NCI-H146 treated with DMSO at 0.1 percent for 48 hours (cell line): ENCODE data around the gene ERGIC2.
A peak's percentile ranks its signal among the peaks of the same experiment; 100 is the strongest.
"Not testable (repeated sequence)": the region's sequence is repeated elsewhere in the genome, so short reads cannot be mapped to it uniquely, and the experiment has no call there.

ENCODE experiments used
- DNase-seq: peaks from one replicate; lab custom pipeline; 2025; ENCODE audit not compliant: unreplicated experiment; lab: John Stamatoyannopoulos, UW

Gene ERGIC2, protein sequence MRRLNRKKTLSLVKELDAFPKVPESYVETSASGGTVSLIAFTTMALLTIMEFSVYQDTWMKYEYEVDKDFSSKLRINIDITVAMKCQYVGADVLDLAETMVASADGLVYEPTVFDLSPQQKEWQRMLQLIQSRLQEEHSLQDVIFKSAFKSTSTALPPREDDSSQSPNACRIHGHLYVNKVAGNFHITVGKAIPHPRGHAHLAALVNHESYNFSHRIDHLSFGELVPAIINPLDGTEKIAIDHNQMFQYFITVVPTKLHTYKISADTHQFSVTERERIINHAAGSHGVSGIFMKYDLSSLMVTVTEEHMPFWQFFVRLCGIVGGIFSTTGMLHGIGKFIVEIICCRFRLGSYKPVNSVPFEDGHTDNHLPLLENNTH

DNA sequence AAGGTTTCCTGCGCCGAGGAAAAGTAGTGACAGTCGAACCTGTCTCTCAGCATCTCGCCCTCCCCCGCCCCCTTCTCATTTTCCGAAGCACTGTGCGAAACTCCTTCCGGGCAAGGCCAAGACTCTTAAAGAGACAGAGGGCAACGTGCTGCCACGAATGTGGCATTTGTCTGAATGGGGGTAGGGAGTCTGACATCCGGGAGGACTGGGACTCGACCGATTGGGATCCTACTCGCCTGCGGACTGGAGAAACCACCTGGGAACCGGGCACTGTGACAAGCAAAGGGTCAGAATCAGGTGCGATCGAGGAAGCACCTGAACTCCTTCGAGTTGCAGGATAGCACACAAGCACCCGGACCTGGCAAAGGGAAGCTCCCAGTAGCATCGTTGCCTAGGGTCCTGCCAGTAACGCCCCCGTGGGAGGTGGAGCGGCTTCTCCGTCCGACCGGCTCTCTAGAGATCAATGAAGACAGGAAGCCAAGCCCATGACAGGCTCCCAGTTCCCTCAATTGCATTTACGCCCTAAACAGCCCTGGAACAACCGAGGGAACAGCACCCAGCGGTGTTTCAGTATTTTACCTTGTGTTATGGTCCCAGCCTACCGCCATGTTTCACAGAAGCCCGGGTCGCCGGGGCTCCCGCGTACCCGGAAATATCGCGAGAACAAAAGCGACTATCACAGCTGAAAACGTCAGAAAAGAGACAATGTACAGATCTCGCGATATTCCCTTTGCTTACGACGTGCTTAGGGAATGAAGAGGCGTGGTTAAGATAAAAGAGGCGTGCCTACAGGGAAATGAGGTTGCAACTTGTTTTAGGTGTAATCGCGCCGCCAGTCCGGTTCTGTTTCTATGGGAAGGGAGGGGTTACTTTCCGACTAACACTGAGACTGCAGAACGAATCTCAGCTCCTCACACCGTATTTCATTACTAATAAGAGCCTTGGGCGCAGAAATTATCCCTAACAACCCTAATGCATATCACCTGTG, at the start of gene ERGIC2:
TSS of gene ERGIC2 (minus strand) at position 637 of the 988 bp plus-strand sequence. CDS start 9,539 bp downstream, outside the sequence.
- DNase-seq = peak; percentile 100

- DNase-seq = no peak
Observed at GRCh38 chr12:29430716-29431044, 49.7 kb upstream of the ERGIC2 start.

GRCh38 chr12:29429999-29430715, 49.2 kb upstream of the ERGIC2 start:
- no peak for DNase-seq

- no peak for DNase-seq
Observed at GRCh38 chr12:29428633-29429032, 47.7 kb upstream of the ERGIC2 start.

DNA sequence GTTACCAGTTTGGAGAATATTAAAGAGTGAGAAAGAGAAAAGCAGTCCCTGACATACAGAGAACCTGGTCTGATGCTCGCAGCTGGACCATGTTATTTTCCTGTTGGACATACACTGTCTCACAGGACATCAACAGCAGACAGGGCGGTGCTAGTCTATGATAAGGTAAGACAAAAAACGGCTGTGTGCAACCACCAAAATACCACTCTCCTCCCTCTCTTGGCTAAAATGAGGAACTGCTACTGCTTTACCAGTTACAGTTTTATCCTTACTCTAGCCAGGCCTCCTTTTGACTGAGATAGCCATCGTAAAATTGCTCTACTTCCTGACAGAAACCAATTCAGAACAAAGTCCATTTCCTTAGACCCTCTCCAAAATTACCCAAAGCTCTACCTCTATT, 47.0 kb upstream of the ERGIC2 start:
- DNase-seq = no peak

DNA sequence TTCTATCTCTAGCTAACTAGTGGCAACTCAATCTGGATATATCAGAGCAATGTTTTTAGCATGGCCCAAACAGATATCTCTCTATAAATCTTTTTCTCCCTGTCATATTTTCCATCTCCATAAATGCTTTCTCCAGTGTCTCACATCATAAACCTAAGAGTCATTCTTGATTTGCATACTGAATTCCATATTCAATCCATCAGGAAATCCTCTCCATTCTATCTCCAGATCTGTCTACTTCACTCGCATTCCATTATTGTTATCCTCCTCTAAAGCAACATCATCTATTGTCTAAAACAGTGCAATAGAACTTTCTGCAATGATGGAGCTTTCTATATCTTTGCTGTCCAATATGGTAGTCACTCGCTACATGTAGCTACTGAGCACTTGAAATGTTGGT, 45.5 kb upstream of the ERGIC2 start:
- DNase-seq = no peak

DNA sequence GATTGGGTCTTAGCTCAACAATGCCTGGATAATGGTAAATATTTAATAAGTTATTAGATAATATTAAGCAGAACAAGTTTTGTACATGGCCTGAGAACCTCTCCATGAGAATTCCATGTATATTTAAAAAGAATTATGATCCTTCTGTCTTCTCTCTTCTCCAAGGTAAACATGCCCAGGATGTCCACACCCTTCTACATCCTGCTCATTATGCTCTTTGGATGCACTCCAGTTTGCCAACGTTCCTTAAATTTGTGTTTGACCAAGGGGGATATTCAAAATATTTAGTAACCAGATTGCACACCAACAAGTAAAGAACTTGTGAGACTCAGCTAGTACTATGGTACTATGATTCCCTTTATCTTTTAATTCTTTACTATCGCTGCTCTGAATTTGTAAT, 44.8 kb upstream of the ERGIC2 start:
- no peak for DNase-seq

DNA sequence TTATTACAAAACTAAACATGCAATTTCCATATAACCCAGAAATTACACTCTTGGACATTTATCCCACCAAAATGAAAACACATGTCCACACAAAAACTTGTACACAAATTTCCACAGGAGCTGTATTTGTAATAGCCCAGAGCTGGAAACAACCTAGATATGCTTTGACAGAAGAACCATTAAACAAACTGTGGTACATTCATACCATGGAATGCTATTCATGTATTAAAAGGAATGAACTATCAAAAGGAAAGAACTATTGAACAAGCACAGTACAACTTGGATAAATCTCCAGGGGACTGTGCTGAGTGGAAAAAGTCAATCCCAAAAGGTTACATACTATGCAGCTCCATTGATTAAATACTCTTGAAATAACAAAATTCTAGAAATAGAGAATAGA, 35.8 kb upstream of the ERGIC2 start:
- no peak for DNase-seq

DNA sequence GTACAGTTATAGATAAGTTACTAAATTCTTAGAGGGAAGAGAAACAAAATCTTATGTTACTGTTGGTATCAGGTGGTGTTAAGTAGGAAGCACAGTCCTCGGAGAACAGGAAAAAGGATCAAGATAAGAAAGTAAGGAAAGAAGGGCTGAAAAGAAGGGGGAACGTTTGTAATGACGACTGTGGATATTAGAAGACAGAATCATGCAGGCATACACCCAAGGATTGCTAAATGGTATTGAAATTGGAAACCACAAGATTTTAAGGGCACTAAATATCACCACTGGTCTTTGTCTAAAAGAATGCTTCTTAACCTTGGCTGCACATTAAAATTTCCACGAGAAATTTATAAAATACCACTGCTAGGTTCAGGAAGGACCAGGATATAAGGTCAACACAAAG, 34.1 kb upstream of the ERGIC2 start:
- DNase-seq = no peak

DNA sequence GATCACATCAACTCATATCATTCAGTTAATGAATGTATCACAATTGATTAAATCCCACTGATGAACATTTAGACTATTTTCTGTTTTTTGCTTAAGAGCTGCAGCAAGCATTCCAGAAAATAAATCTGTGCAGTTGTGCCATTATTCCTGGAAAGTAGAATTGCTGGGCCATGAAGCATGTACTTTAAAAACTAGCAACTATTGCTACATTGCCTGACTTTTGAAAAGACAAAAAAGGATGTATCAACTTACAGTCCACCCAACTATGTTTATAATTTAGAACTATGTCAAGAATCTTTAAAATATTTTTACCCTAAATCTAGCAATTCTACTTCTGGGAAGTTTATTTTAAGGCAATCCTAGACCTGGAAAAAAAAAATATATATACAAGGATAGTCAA, 33.4 kb upstream of the ERGIC2 start:
- no peak for DNase-seq

GRCh38 chr12:29405561-29405960, 24.6 kb upstream of the ERGIC2 start:
- no peak for DNase-seq

GRCh38 chr12:29403991-29404390, 23.0 kb upstream of the ERGIC2 start:
- DNase-seq = no peak

GRCh38 chr12:29402437-29402836, 21.5 kb upstream of the ERGIC2 start:
- no peak for DNase-seq

DNA sequence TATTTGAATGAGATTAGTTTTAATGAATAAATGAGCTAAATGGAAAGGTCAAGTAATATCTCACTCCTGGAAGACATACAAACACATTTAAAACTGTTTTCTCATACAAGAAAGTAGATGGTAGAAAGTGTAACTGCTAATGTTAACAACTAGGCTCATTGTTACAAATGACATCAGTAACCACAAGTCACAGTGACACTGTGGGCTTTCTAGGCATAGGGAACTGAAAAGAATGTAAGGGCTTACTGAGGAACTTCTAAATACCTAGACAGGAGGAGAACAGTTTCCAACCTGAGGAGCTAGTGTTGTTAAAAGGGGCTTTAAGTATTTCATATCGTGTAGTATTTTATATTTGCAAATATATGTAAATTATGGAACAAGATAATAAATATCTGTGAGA, 17.5 kb upstream of the ERGIC2 start:
- no peak for DNase-seq

DNA sequence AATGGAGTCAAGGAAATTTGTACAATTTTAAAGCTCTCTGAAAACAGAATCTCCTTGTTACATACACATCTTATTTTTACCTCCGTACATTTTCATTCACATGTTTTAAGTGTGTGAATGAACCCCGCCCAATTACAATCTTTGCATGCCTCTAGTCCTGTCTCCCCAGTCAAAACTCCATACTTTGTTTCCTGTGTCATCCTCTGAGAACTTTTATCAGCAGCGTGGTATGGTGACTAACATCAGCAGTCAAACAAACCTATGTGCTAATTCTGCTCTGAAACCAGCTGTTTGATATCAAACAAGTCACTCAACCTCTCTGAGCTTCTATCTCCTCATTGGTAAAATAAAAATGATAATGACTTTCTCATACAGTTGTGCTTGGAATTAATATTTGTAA, 15.8 kb upstream of the ERGIC2 start:
- DNase-seq = no peak

- DNase-seq = no peak
Observed at GRCh38 chr12:29395356-29395755, 14.4 kb upstream of the ERGIC2 start.

- not testable (repeated sequence) for DNase-seq
Observed at GRCh38 chr12:29390419-29390818, 9.4 kb upstream of the ERGIC2 start.

- DNase-seq = no peak
Observed at GRCh38 chr12:29389295-29389919, 8.4 kb upstream of the ERGIC2 start.

- not testable (repeated sequence) for DNase-seq
Observed at GRCh38 chr12:29386084-29386680, 5.2 kb upstream of the ERGIC2 start.

DNA sequence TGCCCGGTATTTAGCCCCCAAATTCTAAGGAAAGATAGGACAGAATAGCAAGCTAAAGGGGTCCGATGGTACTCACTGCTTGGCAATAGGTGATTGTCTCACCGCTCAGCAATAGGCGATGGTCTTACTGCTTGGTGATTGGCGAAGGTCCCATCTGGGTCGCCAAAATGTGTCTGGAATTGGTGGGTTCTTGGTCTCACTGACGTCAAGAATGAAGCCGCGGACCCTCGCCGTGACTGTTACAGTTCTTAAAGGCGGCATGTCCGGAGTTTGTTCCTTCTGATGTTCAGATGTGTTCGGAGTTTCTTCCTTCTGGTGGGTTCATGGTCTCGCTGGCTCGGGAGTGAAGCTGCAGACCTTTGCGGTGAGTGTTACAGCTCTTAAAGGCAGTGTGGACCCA, 4.2 kb upstream of the ERGIC2 start:
- DNase-seq = not testable (repeated sequence)

GRCh38 chr12:29382251-29382650, 1.3 kb upstream of the ERGIC2 start:
- no peak for DNase-seq
